Spleen (tissue), 11 donors: ENCODE measurements around the gene PLA2G4E. TPM values are rescaled to one million over a fixed set of nuclear protein-coding genes. Genes with fewer than 3 reads are reported as not detected.

Source experiments
- DNase-seq: peaks from one replicate; pipeline ENCODE4 v3.0.0-alpha.2; 2020
- H3K27ac ChIP-seq, 8 donors: fragments of 200-600 bp; sonication (generic) in 7 of 8; 1 replicate in 4 of 8; 2 replicates in 4 of 8; pipeline versions ENCODE4 v1.5.0 to v1.8.0; 2016 to 2021; ENCODE audit warnings: inconsistent platforms in 4 of 8, mild to moderate bottlenecking in 4 of 8, moderate library complexity in 1 of 8
- H3K27me3 ChIP-seq, 7 donors: fragments of 200-600 bp; sonication (generic) in 6 of 7; replicated peaks in 1 of 7; 1 replicate in 4 of 7; 2 replicates in 3 of 7; pipeline versions ENCODE4 v1.5.0 to v1.8.0; 2016 to 2021; ENCODE audit warnings: inconsistent platforms in 3 of 7, mild to moderate bottlenecking in 1 of 7
- H3K36me3 ChIP-seq, 6 donors: fragments of 200-600 bp; sonication (generic) in 5 of 6; 1 replicate in 4 of 6; 2 replicates in 2 of 6; pipeline versions ENCODE4 v1.5.0 to v1.8.0; 2016 to 2021; ENCODE audit warnings: inconsistent platforms in 2 of 6
- H3K4me1 ChIP-seq, 6 donors: fragments of 200-600 bp; sonication (generic) in 5 of 6; 1 replicate in 3 of 6; 2 replicates in 3 of 6; pipeline versions ENCODE4 v1.5.0 to v1.8.0; 2016 to 2021; ENCODE audit warnings: inconsistent platforms in 3 of 6
- H3K4me3 ChIP-seq, 8 donors: fragments of 200-600 bp; sonication (generic) in 7 of 8; 1 replicate in 4 of 8; 2 replicates in 4 of 8; pipeline versions ENCODE4 v1.5.0 to v1.8.0; 2016 to 2021; ENCODE audit warnings: inconsistent platforms in 4 of 8, mild to moderate bottlenecking in 4 of 8, moderate library complexity in 2 of 8
- H3K9me3 ChIP-seq, 8 donors: fragments of 200-600 bp; sonication (generic) in 7 of 8; 1 replicate in 4 of 8; 2 replicates in 4 of 8; pipeline versions ENCODE4 v1.5.0 to v1.8.0; 2016 to 2021; ENCODE audit warnings: inconsistent platforms in 4 of 8
- CTCF ChIP-seq, 11 experiments: fragments of 200-600 bp in 7 of 11; fragments of 450-650 bp in 4 of 11; sonication (generic) in 4 of 11; IDR thresholded peaks in 8 of 11; conservative IDR thresholded peaks in 3 of 11; 1 replicate in 7 of 11; 2 replicates in 4 of 11; pipeline versions ENCODE4 v1.4.0 to v1.8.0; 2016 to 2021; ENCODE audit warnings: antibody characterized with exemption in 11 of 11, inconsistent platforms in 4 of 11, mild to moderate bottlenecking in 1 of 11
- POLR2A ChIP-seq, 3 donors: fragments of 450-650 bp; IDR thresholded peaks; one replicate each; pipeline ENCODE4 v1.5.1; 2017; ENCODE audit warnings: antibody characterized with exemption in 3 of 3, mild to moderate bottlenecking in 1 of 3
- POLR2AphosphoS5 ChIP-seq, 3 donors: sonication (generic); formaldehyde crosslinking; IDR thresholded peaks; one replicate each; pipeline ENCODE4 v1.5.1; 2017; ENCODE audit warnings: antibody characterized with exemption in 3 of 3
- WGBS, 5 donors: extraction: QIAGEN DNeasy Blood & Tissue Kit in 3 of 5; methylation state at CpG; one replicate each; pipeline versions ENCODE4 v1.1.5 to v1.1.7; 2013 to 2018; 5-methylcytosine and 5-hydroxymethylcytosine counted together
- intact Hi-C: fragments of 100-400 bp; cut with DNase I; formaldehyde crosslinking; loops from one replicate; pipeline ENCODE4 v1.15.0; 2023; ENCODE audit warnings: low total_unique reads
- polyA plus RNA-seq, 3 donors: library from polyadenylated mRNA; stranded (reverse); fragments of 200-250 nt; gene quantifications; one replicate each; pipeline ENCODE4 v1.2.1, GENCODE V29; 2013
- total RNA-seq, 7 donors: library from RNA; depleted of rRNA in 3 of 7; stranded (reverse); fragments of >200 nt in 3 of 7; fragmentation: NEBNext Ultra II Directional in 4 of 7; extraction: Animal tissue kit (Norgen Biotek cat#: 25700) in 4 of 7; gene quantifications; one replicate each; pipeline versions ENCODE4 v1.1.0 to v1.2.1, GENCODE V29; 2016 to 2021
- donor health status: healthy with polysubstance abuse.
- donor health status: DM: no; HTN: no; CAD: no; lungs with moderate emphysema.
- donor health status: DM: no; HTN: no; CAD: no.
- donor health status: Bipolar disorder and iron deficiency.
- donor health status: healthy.
- donor health status: DM: no; HTN: no; CAD: no.
- donor health status: DM: yes; HTN: yes; CAD: no.

The PLA2G4E gene
- total and polyA plus RNA-seq, 10 donors: not detected

DNA sequence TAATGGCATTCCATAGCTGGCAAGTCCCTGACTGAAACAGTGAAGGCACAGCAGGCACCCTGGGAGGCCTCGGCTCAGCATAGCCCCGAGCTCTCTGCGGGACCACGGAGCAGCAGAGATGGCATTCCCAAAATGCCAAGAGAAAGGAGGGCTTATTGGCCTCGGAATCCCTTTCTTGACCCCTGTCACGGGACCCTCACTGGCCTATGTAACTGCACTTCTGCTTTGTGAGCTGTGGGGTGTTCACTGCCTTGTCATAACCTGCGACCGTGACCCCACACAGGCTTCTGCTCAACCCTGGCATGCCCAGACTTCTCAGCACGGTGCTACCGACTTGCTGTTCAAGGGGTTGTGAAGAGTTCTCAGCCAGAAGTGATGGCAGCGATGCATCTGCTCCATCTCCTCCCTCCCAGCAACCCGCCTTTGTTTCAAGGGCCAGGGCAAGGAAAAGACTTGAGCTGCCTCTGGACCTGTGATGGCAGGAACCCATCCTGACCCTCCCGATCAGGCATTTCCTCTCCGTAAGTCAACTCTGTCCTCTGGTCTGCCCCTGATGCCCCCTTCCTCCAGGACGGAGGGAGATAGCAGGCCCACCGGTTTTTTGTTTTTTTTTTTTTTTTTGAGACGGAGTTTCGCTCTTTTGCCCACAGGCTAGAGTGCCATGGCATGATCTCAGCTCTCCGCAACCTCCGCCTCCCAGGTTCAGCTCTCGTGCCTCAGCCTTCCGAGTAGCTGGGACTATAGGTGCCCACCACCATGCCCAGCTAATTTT, 79.0 kb downstream of the PLA2G4E start:
- no peak overlapping the region for H3K4me3 ChIP-seq
- peaks cover 0 to 63% (median 16%) of the 10 kb centered on the region in 6 donors for H3K36me3 ChIP-seq
- no peak overlapping the region for H3K27ac ChIP-seq
- DNase-seq: no peak
- no peaks in the 10 kb centered on the region for H3K27me3 ChIP-seq
- TF ChIP-seq CTCF (IDR thresholded peaks at IDR 0.05 in 8 of 11, conservative IDR thresholded peaks at IDR 0.05 in 3 of 11) (no peak), POLR2AphosphoS5 (IDR thresholded peaks at IDR 0.05) (no peak), POLR2A (IDR thresholded peaks at IDR 0.05) (no peak)
- 89 to 93% (median 91%) methylated on average over 22 of the region's 22 CpGs for WGBS, 5 donors
- peaks cover 14 to 31% (median 15%) of the 10 kb centered on the region in 6 donors for H3K4me1 ChIP-seq
- intact Hi-C loops: no loop called here
- no peaks in the 10 kb centered on the region for H3K9me3 ChIP-seq

DNA sequence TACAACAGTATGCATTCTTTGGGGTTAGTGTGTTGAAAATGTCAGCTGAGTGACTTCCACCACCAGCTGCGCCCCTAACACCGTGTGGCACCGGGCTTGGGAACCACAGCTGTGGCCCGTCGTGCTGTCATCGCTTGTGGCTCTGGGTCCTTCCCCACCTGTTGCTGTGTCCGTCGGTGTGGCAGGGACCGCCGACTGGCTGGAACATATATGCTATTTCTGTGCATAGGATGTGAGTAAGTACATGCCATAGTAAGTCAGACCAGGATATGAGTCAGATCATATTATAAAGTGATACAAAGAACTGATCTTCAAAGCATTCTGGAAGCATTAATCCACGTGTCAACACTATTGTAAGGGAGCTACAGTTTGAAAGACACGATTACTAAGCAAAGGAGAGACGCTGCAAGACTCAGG, 80.4 kb downstream of the PLA2G4E start:
- Histone ChIP-seq H3K36me3 (peaks cover 0 to 52% (median 14%) of the 10 kb centered on the region in 6 donors), H3K27me3 (no peaks in the 10 kb centered on the region), H3K9me3 (no peaks in the 10 kb centered on the region), H3K4me3 (no peak overlapping the region), H3K27ac (peak overlapping the region in 1 of 8 donors; percentile 51), H3K4me1 (peaks cover 16 to 45% (median 29%) of the 10 kb centered on the region in 6 donors)
- WGBS, 5 donors: 68 to 86% (median 76%) methylated on average over 11 to 13 of the region's 13 CpGs
- TF ChIP-seq CTCF (IDR thresholded peaks at IDR 0.05 in 8 of 11, conservative IDR thresholded peaks at IDR 0.05 in 3 of 11): no peak
- TF ChIP-seq POLR2A (IDR thresholded peaks at IDR 0.05): no peak
- no peak for TF ChIP-seq POLR2AphosphoS5 (IDR thresholded peaks at IDR 0.05)
- DNase-seq: no peak
- intact Hi-C loops: no loop called here

GRCh38 chr15:41939986-41940385, 80.9 kb downstream of the PLA2G4E start:
- 88 to 97% (median 97%) methylated on average over 9 of the region's 9 CpGs for WGBS, 5 donors

More at GRCh38 chr15:41939986-41940385, 80.9 kb downstream of the PLA2G4E start:
- H3K4me3 ChIP-seq: no peak overlapping the region
- no peak for DNase-seq
- H3K36me3 ChIP-seq: peaks cover 0 to 47% (median 12%) of the 10 kb centered on the region in 6 donors
- H3K4me1 ChIP-seq: peaks cover 20 to 50% (median 33%) of the 10 kb centered on the region in 6 donors
- H3K9me3 ChIP-seq: no peaks in the 10 kb centered on the region
- no peak for TF ChIP-seq CTCF (IDR thresholded peaks at IDR 0.05 in 8 of 11, conservative IDR thresholded peaks at IDR 0.05 in 3 of 11)
- TF ChIP-seq POLR2AphosphoS5 (IDR thresholded peaks at IDR 0.05): no peak
- no peak for TF ChIP-seq POLR2A (IDR thresholded peaks at IDR 0.05)
- peak overlapping the region in 1 of 8 donors; percentile 51 for H3K27ac ChIP-seq
- H3K27me3 ChIP-seq: no peaks in the 10 kb centered on the region
- intact Hi-C loops: no loop called here
